A549 (cell line): ENCODE measurements around the gene CEMIP2.

Experiments
- BHLHE40 ChIP-seq: IDR thresholded peaks from 2 replicates; pipeline ENCODE4 v1.6.1; 2012; ENCODE audit warnings: low read depth, low read length, inconsistent platforms
- CBX2 ChIP-seq: fragments of 200-600 bp; sonication (generic); IDR thresholded peaks from 2 replicates; pipeline ENCODE4 v1.6.1; 2016; ENCODE audit warnings: low read depth, mild to moderate bottlenecking, borderline replicate concordance
- CBX8 ChIP-seq: fragments of 200-600 bp; sonication (generic); IDR thresholded peaks from 2 replicates; pipeline ENCODE4 v1.6.1; 2016
- HES2 ChIP-seq: fragments of >200 bp; sonication (Bioruptor Twin); formaldehyde crosslinking; IDR thresholded peaks from 2 replicates; pipeline ENCODE4 v1.6.1; 2016
- KDM1A ChIP-seq: fragments of 200-600 bp; sonication (generic); IDR thresholded peaks from 2 replicates; pipeline ENCODE4 v1.6.1; 2016; ENCODE audit warnings: low read depth, mild to moderate bottlenecking
- MAX ChIP-seq: IDR thresholded peaks from 2 replicates; pipeline ENCODE4 v1.6.1; 2012
- POLR2A ChIP-seq: IDR thresholded peaks from 2 replicates; pipeline ENCODE4 v1.6.1; 2012; ENCODE audit warnings: mild to moderate bottlenecking, low read length
- RAD21 ChIP-seq, 2 experiments: fragments of >200 bp in 1 of 2; sonication (Bioruptor Twin) in 1 of 2; formaldehyde crosslinking in 1 of 2; IDR thresholded peaks in 1 of 2; conservative IDR thresholded peaks in 1 of 2; 2 replicates in 1 of 2; 3 replicates in 1 of 2; pipeline ENCODE4 v1.6.1; 2012 to 2018; ENCODE audit warnings: inconsistent platforms in 1 of 2
- TF ChIP-seq, protein P1 (sequence below): fragments of >200 bp; sonication (Bioruptor Twin); formaldehyde crosslinking; IDR thresholded peaks from 3 replicates; pipeline ENCODE4 v1.5.1; 2016
- TF ChIP-seq, protein P2 (sequence below): fragments of 200-600 bp; sonication (generic); IDR thresholded peaks from 2 replicates; pipeline ENCODE4 v1.6.1; 2016; ENCODE audit warnings: antibody characterized with exemption, mild to moderate bottlenecking, moderate library complexity

DNA sequence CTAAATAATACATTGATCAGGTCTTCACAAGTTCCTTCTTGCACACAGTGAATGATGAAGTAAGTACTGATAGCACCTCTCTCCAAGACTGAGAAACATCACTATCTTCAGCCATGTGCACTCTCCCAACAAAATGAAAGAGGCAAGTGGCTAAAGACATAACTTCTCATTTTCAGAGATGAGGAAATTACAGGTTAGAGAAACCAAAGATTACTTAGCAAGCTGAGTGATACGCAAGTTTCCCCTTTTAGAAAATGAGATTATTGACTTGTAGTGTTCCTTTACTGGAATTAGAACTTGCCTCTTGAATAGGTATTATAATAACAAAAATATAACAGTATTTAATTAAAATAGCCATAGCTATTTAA is 21.6 kb downstream of the CEMIP2 start:
- TF ChIP-seq POLR2A (no peak), RAD21 (conservative IDR thresholded peaks at IDR 0.05 in 1 of 2, IDR thresholded peaks at IDR 0.05 in 1 of 2) (no peak), CBX2 (no peak), KDM1A (no peak), HES2 (no peak), BHLHE40 (no peak), MAX (no peak), CBX8 (no peak)
- TF ChIP-seq, protein P1, sequence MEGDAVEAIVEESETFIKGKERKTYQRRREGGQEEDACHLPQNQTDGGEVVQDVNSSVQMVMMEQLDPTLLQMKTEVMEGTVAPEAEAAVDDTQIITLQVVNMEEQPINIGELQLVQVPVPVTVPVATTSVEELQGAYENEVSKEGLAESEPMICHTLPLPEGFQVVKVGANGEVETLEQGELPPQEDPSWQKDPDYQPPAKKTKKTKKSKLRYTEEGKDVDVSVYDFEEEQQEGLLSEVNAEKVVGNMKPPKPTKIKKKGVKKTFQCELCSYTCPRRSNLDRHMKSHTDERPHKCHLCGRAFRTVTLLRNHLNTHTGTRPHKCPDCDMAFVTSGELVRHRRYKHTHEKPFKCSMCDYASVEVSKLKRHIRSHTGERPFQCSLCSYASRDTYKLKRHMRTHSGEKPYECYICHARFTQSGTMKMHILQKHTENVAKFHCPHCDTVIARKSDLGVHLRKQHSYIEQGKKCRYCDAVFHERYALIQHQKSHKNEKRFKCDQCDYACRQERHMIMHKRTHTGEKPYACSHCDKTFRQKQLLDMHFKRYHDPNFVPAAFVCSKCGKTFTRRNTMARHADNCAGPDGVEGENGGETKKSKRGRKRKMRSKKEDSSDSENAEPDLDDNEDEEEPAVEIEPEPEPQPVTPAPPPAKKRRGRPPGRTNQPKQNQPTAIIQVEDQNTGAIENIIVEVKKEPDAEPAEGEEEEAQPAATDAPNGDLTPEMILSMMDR, result no peak
- TF ChIP-seq, protein P2, sequence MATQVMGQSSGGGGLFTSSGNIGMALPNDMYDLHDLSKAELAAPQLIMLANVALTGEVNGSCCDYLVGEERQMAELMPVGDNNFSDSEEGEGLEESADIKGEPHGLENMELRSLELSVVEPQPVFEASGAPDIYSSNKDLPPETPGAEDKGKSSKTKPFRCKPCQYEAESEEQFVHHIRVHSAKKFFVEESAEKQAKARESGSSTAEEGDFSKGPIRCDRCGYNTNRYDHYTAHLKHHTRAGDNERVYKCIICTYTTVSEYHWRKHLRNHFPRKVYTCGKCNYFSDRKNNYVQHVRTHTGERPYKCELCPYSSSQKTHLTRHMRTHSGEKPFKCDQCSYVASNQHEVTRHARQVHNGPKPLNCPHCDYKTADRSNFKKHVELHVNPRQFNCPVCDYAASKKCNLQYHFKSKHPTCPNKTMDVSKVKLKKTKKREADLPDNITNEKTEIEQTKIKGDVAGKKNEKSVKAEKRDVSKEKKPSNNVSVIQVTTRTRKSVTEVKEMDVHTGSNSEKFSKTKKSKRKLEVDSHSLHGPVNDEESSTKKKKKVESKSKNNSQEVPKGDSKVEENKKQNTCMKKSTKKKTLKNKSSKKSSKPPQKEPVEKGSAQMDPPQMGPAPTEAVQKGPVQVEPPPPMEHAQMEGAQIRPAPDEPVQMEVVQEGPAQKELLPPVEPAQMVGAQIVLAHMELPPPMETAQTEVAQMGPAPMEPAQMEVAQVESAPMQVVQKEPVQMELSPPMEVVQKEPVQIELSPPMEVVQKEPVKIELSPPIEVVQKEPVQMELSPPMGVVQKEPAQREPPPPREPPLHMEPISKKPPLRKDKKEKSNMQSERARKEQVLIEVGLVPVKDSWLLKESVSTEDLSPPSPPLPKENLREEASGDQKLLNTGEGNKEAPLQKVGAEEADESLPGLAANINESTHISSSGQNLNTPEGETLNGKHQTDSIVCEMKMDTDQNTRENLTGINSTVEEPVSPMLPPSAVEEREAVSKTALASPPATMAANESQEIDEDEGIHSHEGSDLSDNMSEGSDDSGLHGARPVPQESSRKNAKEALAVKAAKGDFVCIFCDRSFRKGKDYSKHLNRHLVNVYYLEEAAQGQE, result no peak
